T-helper 1 cell treated with Interleukin-12 subunit alpha and Interleukin-12 subunit beta and Interleukin-4 antibody, amounts not matched to agents 30 μg/mL and 1 μg/mL, for 36 hours (primary cell): ENCODE data around the gene CPEB2.

Experiments used
- H3K27ac Mint-ChIP-seq: one replicate; pipeline ENCODE4 v1.8.0; 2021; ENCODE audit warnings: mild to moderate bottlenecking, mixed read lengths
- H3K27me3 Mint-ChIP-seq: one replicate; pipeline ENCODE4 v1.8.0; 2021; ENCODE audit warnings: low read depth, mixed read lengths
- H3K36me3 Mint-ChIP-seq: one replicate; pipeline ENCODE4 v1.8.0; 2021; ENCODE audit warnings: low read depth, mixed read lengths
- H3K4me1 Mint-ChIP-seq: one replicate; pipeline ENCODE4 v1.8.0; 2021; ENCODE audit warnings: low read depth, mixed read lengths
- H3K4me3 Mint-ChIP-seq: one replicate; pipeline ENCODE4 v1.8.0; 2021; ENCODE audit warnings: mild to moderate bottlenecking, moderate library complexity, mixed read lengths
- H3K9me3 Mint-ChIP-seq: one replicate; pipeline ENCODE4 v1.8.0; 2021; ENCODE audit warnings: mixed read lengths

The CPEB2 gene

GRCh38 chr4:15001869-15002658 lies at the start of gene CPEB2:
CPEB2 (plus strand) TSS chr4:15002481; CDS start chr4:15002674, 193 bp downstream.
- H3K9me3 Mint-ChIP-seq: no peaks in the 10 kb centered on the region
- no peaks in the 10 kb centered on the region for H3K27me3 Mint-ChIP-seq
- H3K4me1 Mint-ChIP-seq: peaks cover 26% of the 10 kb centered on the region
- H3K4me3 Mint-ChIP-seq: peak within 1 kb of the TSS; percentile 89
- peaks cover 3% of the 10 kb centered on the region for H3K36me3 Mint-ChIP-seq
- H3K27ac Mint-ChIP-seq: peak within 1 kb of the TSS; percentile 94

GRCh38 chr4:14958436-14958835 lies 43.8 kb upstream of the CPEB2 start:
- Mint-ChIP-seq H3K27ac (no peak overlapping the region), H3K4me1 (no peaks in the 10 kb centered on the region), H3K4me3 (no peak overlapping the region), H3K27me3 (no peaks in the 10 kb centered on the region), H3K9me3 (no peaks in the 10 kb centered on the region), H3K36me3 (no peaks in the 10 kb centered on the region)

- Mint-ChIP-seq H3K9me3 (no peaks in the 10 kb centered on the region), H3K36me3 (no peaks in the 10 kb centered on the region), H3K27me3 (no peaks in the 10 kb centered on the region), H3K4me3 (no peak overlapping the region), H3K4me1 (no peaks in the 10 kb centered on the region), H3K27ac (no peak overlapping the region)
Observed at GRCh38 chr4:14961292-14961691, 41.0 kb upstream of the CPEB2 start.

- no peak overlapping the region for H3K4me3 Mint-ChIP-seq
- H3K4me1 Mint-ChIP-seq: no peaks in the 10 kb centered on the region
- H3K27ac Mint-ChIP-seq: no peak overlapping the region
- H3K36me3 Mint-ChIP-seq: no peaks in the 10 kb centered on the region
- no peaks in the 10 kb centered on the region for H3K9me3 Mint-ChIP-seq
- H3K27me3 Mint-ChIP-seq: peaks cover 3% of the 10 kb centered on the region
Observed at GRCh38 chr4:14965071-14965470, 37.2 kb upstream of the CPEB2 start.

- Mint-ChIP-seq H3K27me3 (peaks cover 11% of the 10 kb centered on the region), H3K4me3 (no peak overlapping the region), H3K9me3 (peaks cover 4% of the 10 kb centered on the region), H3K36me3 (no peaks in the 10 kb centered on the region), H3K4me1 (no peaks in the 10 kb centered on the region), H3K27ac (no peak overlapping the region)
Observed at GRCh38 chr4:14967982-14968381, 34.3 kb upstream of the CPEB2 start.

GRCh38 chr4:14977830-14978229 lies 24.5 kb upstream of the CPEB2 start:
- Mint-ChIP-seq H3K27ac (no peak overlapping the region), H3K4me3 (no peak overlapping the region), H3K36me3 (no peaks in the 10 kb centered on the region), H3K4me1 (no peaks in the 10 kb centered on the region), H3K9me3 (no peaks in the 10 kb centered on the region), H3K27me3 (peaks cover 3% of the 10 kb centered on the region)

GRCh38 chr4:14984448-14984847 lies 17.8 kb upstream of the CPEB2 start:
- no peaks in the 10 kb centered on the region for H3K4me1 Mint-ChIP-seq
- H3K4me3 Mint-ChIP-seq: no peak overlapping the region
- no peaks in the 10 kb centered on the region for H3K9me3 Mint-ChIP-seq
- H3K36me3 Mint-ChIP-seq: no peaks in the 10 kb centered on the region
- H3K27me3 Mint-ChIP-seq: no peaks in the 10 kb centered on the region
- no peak overlapping the region for H3K27ac Mint-ChIP-seq

GRCh38 chr4:14985161-14985560 lies 17.1 kb upstream of the CPEB2 start:
- Mint-ChIP-seq H3K4me1 (no peaks in the 10 kb centered on the region), H3K9me3 (no peaks in the 10 kb centered on the region), H3K27me3 (no peaks in the 10 kb centered on the region), H3K4me3 (no peak overlapping the region), H3K36me3 (no peaks in the 10 kb centered on the region), H3K27ac (no peak overlapping the region)

GRCh38 chr4:14985843-14986242 lies 16.4 kb upstream of the CPEB2 start:
- Mint-ChIP-seq H3K9me3 (no peaks in the 10 kb centered on the region), H3K27ac (no peak overlapping the region), H3K4me3 (no peak overlapping the region), H3K36me3 (no peaks in the 10 kb centered on the region), H3K4me1 (no peaks in the 10 kb centered on the region), H3K27me3 (no peaks in the 10 kb centered on the region)

GRCh38 chr4:14987054-14987453 lies 15.2 kb upstream of the CPEB2 start:
- H3K4me3 Mint-ChIP-seq: no peak overlapping the region
- H3K9me3 Mint-ChIP-seq: no peaks in the 10 kb centered on the region
- no peak overlapping the region for H3K27ac Mint-ChIP-seq
- H3K36me3 Mint-ChIP-seq: no peaks in the 10 kb centered on the region
- H3K4me1 Mint-ChIP-seq: no peaks in the 10 kb centered on the region
- H3K27me3 Mint-ChIP-seq: peaks cover 4% of the 10 kb centered on the region

GRCh38 chr4:14990484-14990883 lies 11.8 kb upstream of the CPEB2 start:
- H3K27ac Mint-ChIP-seq: no peak overlapping the region
- no peaks in the 10 kb centered on the region for H3K9me3 Mint-ChIP-seq
- H3K4me1 Mint-ChIP-seq: peaks cover 7% of the 10 kb centered on the region
- peaks cover 5% of the 10 kb centered on the region for H3K27me3 Mint-ChIP-seq
- no peaks in the 10 kb centered on the region for H3K36me3 Mint-ChIP-seq
- no peak overlapping the region for H3K4me3 Mint-ChIP-seq

- Mint-ChIP-seq H3K4me1 (peaks cover 12% of the 10 kb centered on the region), H3K9me3 (no peaks in the 10 kb centered on the region), H3K27ac (no peak overlapping the region), H3K36me3 (peaks cover 2% of the 10 kb centered on the region), H3K27me3 (peaks cover 5% of the 10 kb centered on the region), H3K4me3 (no peak overlapping the region)
Observed at GRCh38 chr4:14994242-14994641, 8.0 kb upstream of the CPEB2 start.

GRCh38 chr4:15001248-15001868 lies 923 bp upstream of the CPEB2 start:
- H3K27me3 Mint-ChIP-seq: no peaks in the 10 kb centered on the region
- no peaks in the 10 kb centered on the region for H3K9me3 Mint-ChIP-seq
- peaks cover 25% of the 10 kb centered on the region for H3K4me1 Mint-ChIP-seq
- peak overlapping the region; percentile 94 for H3K27ac Mint-ChIP-seq
- peak overlapping the region; percentile 89 for H3K4me3 Mint-ChIP-seq
- H3K36me3 Mint-ChIP-seq: peaks cover 3% of the 10 kb centered on the region

GRCh38 chr4:15002659-15003400 lies 549 bp downstream of the CPEB2 start:
- Mint-ChIP-seq H3K27ac (peak overlapping the region; percentile 92), H3K36me3 (peaks cover 5% of the 10 kb centered on the region), H3K27me3 (no peaks in the 10 kb centered on the region)

More at GRCh38 chr4:15002659-15003400, 549 bp downstream of the CPEB2 start:
- H3K9me3 Mint-ChIP-seq: no peaks in the 10 kb centered on the region
- H3K4me3 Mint-ChIP-seq: peak overlapping the region; percentile 86
- peaks cover 30% of the 10 kb centered on the region for H3K4me1 Mint-ChIP-seq
